ENCODE results near the gene SSTR1.

The SSTR1 gene

DNA sequence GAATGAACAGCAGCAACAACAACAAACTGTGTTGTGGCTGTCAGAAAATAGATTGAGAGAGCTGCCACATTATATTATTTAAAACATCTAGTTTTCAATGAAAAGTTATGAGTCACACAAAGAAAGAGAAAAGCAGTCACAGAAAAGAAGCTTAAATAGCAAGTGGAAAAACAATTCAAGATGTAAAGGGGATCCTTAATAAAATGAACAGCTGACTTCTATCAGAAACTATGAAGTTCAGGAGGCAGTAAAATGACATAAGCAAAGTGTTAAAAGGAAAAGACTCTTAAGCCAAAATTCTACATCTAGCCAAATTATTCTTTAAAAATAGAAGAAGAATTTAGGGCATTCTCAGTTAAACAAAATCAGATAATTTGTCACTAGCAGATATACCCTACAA lies 42.6 kb downstream of the SSTR1 start:
- CTCF ChIA-PET, result interaction anchor here (1.5 to 2.0 kb wide), 2 partner anchors 11 to 21 kb away, joined by 3 to 4 read pairs; no protein-coding TSS in a partner anchor
- POLR2A ChIA-PET, result no interaction called here
- no peak for DNase-seq (ENCODE audit: extremely low spot score)
- TF ChIP-seq, protein P1, sequence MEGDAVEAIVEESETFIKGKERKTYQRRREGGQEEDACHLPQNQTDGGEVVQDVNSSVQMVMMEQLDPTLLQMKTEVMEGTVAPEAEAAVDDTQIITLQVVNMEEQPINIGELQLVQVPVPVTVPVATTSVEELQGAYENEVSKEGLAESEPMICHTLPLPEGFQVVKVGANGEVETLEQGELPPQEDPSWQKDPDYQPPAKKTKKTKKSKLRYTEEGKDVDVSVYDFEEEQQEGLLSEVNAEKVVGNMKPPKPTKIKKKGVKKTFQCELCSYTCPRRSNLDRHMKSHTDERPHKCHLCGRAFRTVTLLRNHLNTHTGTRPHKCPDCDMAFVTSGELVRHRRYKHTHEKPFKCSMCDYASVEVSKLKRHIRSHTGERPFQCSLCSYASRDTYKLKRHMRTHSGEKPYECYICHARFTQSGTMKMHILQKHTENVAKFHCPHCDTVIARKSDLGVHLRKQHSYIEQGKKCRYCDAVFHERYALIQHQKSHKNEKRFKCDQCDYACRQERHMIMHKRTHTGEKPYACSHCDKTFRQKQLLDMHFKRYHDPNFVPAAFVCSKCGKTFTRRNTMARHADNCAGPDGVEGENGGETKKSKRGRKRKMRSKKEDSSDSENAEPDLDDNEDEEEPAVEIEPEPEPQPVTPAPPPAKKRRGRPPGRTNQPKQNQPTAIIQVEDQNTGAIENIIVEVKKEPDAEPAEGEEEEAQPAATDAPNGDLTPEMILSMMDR (IDR thresholded peaks at IDR 0.05; ENCODE audit: control extremely low read depth, extremely low read depth, low read depth, missing control alignments), result no peak

DNA sequence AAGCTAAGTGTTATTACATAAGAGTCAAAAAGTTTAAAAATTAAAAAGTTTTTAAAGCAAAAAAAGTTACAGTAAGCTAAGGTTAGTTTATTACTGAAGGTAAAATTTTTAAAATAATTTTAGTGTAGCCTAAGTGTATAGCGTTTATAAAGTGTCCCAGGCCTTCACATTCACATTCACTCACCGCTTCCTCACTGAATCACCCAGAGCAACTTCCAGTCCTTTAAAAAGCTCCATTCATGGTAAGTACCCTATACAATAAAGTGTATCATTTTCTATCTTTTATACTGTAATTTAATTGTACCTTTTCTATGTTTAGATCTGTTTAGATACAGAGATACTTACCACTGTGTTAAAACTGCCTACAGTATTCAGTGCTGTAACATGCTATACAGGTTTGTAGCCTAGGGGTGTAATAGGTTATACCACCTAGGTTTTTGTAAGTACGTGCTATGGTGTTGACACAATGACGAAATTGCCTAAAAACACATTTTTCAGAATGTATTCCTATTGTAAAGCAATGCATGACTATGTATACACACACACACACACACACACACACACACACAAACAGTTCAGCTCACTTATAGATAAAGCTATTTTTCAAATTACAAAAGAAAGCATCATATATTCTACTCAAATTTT lies 44.5 kb downstream of the SSTR1 start:
- DNase-seq (ENCODE audit: extremely low spot score), result no peak
- ChIA-PET CTCF (interaction anchor here (1.2 to 1.4 kb wide), 2 partner anchors 11 to 18 kb away, joined by 3 read pairs; no protein-coding TSS in a partner anchor), POLR2A (no interaction called here)
- TF ChIP-seq, protein P1 (IDR thresholded peaks at IDR 0.05; ENCODE audit: control extremely low read depth, extremely low read depth, low read depth, missing control alignments), result no peak

DNA sequence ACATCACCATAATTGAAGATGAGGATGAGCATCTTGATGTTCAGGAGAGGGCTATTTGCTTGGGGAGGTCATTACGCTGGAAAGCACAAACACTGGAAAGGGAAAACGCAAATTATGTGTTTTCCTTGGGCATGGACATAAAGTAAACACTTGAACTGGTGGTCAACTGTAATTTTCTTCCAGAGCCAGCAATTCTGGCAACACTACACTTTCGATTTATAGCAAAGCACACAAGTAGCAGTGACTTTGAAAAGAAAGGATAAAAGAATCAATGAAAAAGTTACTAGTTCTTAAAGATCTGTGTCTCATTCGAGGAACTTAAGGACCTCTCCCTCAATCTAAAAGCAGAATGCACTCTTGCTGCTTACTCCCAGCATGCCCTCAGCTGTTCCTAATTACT lies 46.0 kb downstream of the SSTR1 start:
- TF ChIP-seq, protein P1 (IDR thresholded peaks at IDR 0.05; ENCODE audit: control extremely low read depth, extremely low read depth, low read depth, missing control alignments), result no peak
- ChIA-PET POLR2A (no interaction called here), CTCF (no interaction called here)
- DNase-seq (ENCODE audit: extremely low spot score), result no peak

DNA sequence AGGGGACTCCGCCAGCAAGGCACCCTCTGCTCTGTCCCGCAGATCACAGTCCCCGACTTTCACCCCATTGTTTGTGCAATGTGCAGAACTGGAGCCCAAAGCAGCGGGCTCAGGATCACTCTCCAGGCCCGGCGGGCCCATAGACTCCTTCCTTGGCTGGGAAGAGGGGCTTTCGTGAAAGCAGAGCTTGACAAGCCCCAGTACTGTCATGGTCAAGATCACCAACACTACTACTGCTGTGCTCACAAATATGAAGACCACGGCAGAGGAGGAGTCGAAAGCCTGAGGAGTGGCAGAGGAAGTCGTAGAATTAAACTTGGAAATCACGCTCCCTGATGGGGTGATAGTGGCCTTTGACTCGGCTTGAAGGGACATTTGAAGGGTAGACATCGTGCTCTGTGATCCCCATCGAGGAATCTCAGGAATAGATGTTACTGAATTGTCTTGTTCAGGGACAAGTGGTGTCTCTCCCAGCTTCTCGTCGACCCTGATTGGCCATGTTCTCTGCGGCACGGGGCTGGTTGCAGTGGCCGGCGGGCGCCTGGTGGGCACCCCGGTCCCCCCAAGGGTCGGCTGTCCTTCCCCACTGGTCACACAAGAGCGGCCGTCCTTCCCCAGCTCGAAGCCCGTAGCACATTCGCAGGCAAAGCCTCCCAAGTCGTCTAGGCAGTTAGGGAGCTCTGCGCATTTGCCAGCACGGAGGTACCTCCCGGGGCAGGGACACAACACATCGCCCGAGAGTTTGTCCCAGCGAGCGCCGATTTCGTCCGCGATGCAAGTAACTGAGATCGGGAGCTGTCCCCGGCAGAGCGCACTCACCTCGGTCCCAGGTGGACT lies 47.1 kb downstream of the SSTR1 start:
- TF ChIP-seq, protein P1 (IDR thresholded peaks at IDR 0.05; ENCODE audit: control extremely low read depth, extremely low read depth, low read depth, missing control alignments), result no peak
- ChIA-PET CTCF (no interaction called here), POLR2A (no interaction called here)
- DNase-seq (ENCODE audit: extremely low spot score), result no peak

DNA sequence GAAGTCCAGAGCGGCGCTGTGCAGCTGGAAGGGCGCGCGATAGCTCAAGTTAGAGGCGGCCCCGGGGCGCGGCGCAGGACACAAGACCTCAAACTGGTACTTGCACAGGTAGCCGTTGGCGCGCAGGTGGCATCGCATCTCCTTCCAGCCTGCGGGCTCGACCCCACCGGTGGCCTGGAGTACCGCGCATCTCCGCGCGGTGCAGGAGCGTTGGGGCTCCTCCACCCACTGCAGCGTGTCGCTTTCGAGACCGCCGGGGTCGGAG lies 47.6 kb downstream of the SSTR1 start:
- TF ChIP-seq, protein P1 (IDR thresholded peaks at IDR 0.05; ENCODE audit: control extremely low read depth, extremely low read depth, low read depth, missing control alignments), result no peak

DNA sequence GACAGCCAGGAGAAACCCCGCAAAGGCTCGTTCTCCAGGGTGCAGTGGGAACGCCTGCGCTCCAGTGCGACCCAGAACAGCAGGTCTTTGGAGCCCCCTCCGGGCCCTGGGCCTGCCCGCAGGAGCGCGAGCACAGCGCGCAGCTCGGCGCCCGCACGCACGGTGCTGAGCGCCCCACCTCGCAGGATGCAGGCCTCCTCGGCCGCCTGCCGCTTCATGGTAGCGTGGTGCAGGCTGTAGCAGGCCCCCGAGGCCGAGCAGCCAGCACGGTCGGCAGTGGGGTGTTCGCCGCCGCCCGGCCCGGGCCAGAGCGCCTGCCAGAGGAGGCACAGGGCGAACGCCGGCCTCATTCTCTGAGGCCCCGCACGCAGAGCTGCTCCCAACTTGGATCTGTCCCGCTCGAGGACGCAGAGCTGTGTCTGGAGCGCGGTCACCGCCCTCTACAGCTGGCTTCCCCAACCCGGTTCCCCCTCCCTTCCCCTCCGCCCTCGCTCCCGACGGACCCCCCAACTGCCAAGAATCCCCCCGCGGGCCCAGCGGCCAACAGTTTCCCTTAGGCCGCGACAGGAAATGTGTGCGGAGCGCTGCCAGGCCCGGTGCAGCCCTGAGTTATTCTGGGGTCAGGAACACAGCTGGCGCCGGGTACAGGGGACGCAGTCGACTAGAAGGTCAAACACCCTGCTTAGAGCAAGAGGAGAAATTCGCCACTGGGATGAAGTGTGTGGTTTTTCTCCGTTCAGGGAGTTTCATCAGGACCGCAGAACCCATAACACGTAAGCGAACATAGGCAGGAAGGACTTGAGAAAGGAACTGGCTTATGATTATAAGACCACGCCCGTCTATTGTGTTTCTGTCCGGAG lies 48.2 kb downstream of the SSTR1 start, which contains the start of gene CLEC14A:
CLEC14A (minus strand) TSS at position 421 of the 860 bp plus-strand sequence; CDS start at position 350, 71 bp downstream.
- CTCF ChIA-PET, result no interaction called here
- peak; percentile 7 for DNase-seq (ENCODE audit: extremely low spot score)
- TF ChIP-seq, protein P1 (IDR thresholded peaks at IDR 0.05; ENCODE audit: control extremely low read depth, extremely low read depth, low read depth, missing control alignments), result no peak
- POLR2A ChIA-PET, result no interaction called here

More for the DNA sequence above, 47.6 kb downstream of the SSTR1 start:
- CTCF ChIA-PET, result no interaction called here
- POLR2A ChIA-PET, result no interaction called here
- DNase-seq (ENCODE audit: extremely low spot score), result no peak

Measured in GM10248 (cell line).